Lower leg skin (tissue), 4 donors: Measurements from ENCODE around the gene RASSF1. TPM values are rescaled to one million over a fixed set of nuclear protein-coding genes. Genes with fewer than 3 reads are reported as not detected.

Experiments used
- DNase-seq, 2 donors: peaks; one replicate each; pipeline ENCODE4 v3.0.0-alpha.2; 2019; ENCODE audit warnings: low spot score in 2 of 2
- H3K4me3 ChIP-seq: fragments of 200-600 bp; sonication (generic); 2 replicates; pipeline ENCODE4 v1.5.1; 2017; ENCODE audit warnings: mild to moderate bottlenecking, low read depth; ENCODE audit not compliant: poor library complexity, severe bottlenecking
- CTCF ChIP-seq, 3 donors: fragments of 450-650 bp; IDR thresholded peaks; one replicate each; pipeline ENCODE4 v1.5.1; 2016; ENCODE audit warnings: antibody characterized with exemption in 3 of 3, mild to moderate bottlenecking in 3 of 3, moderate library complexity in 2 of 3
- POLR2A ChIP-seq, 2 donors: fragments of 450-650 bp; IDR thresholded peaks; one replicate each; pipeline ENCODE4 v1.6.1; 2016 to 2017; ENCODE audit warnings: antibody characterized with exemption in 2 of 2, mild to moderate bottlenecking in 1 of 2, moderate library complexity in 1 of 2
- WGBS, 2 donors: methylation state at CpG; one replicate each; pipeline ENCODE4 v1.1.5; 2018; 5-methylcytosine and 5-hydroxymethylcytosine counted together
- intact Hi-C: fragments of 100-400 bp; cut with DNase I; formaldehyde crosslinking; loops from one replicate; pipeline ENCODE4 v1.15.0; 2023; ENCODE audit warnings: low total_unique reads
- total RNA-seq, 4 donors: library from RNA; depleted of rRNA; stranded (reverse); fragments of >200 nt; gene quantifications; one replicate each; pipeline ENCODE4 v1.1.0, GENCODE V29; 2016

The RASSF1 gene
- total RNA-seq, 4 donors from 2014 or later = 33.5 to 50.0 (median 47.2) TPM

GRCh38 chr3:50292159-50293078 lies 48.2 kb downstream of the RASSF1 start, which contains the start of gene IFRD2:
Gene IFRD2 (minus strand): TSS chr3:50292429. CDS start chr3:50292274, 155 bp downstream.
- DNase-seq = peak; percentile 96 to 99
- 2 to 3% methylated on average over 6 to 63 of the region's 67 CpGs for WGBS, 2 donors
- peak within 1 kb of the TSS; percentile 82 for H3K4me3 ChIP-seq
- intact Hi-C loops = no loop called here
- no peak for TF ChIP-seq CTCF (IDR thresholded peaks at IDR 0.05)
- TF ChIP-seq POLR2A (IDR thresholded peaks at IDR 0.05) = no peak

GRCh38 chr3:50290161-50290641 lies 50.4 kb downstream of the RASSF1 start:
- no peak overlapping the region for H3K4me3 ChIP-seq
- TF ChIP-seq POLR2A (IDR thresholded peaks at IDR 0.05) (no peak), CTCF (IDR thresholded peaks at IDR 0.05) (no peak)
- WGBS, 2 donors = 91 to 93% methylated on average over 16 of the region's 16 CpGs
- intact Hi-C loops = no loop called here
- DNase-seq = peak in 1 of 2 donors; percentile 88

GRCh38 chr3:50289130-50289529 lies 51.5 kb downstream of the RASSF1 start:
- DNase-seq = no peak

GRCh38 chr3:50288387-50289007 lies 52.1 kb downstream of the RASSF1 start:
- no peak for DNase-seq
- no peak for TF ChIP-seq CTCF (IDR thresholded peaks at IDR 0.05)
- TF ChIP-seq POLR2A (IDR thresholded peaks at IDR 0.05) = no peak
- no peak overlapping the region for H3K4me3 ChIP-seq
- 89 to 92% methylated on average over 22 to 23 of the region's 23 CpGs for WGBS, 2 donors
- intact Hi-C loops = no loop called here

More at GRCh38 chr3:50289130-50289529, 51.5 kb downstream of the RASSF1 start:
- intact Hi-C loops = no loop called here
- 95 to 98% methylated on average over 6 of the region's 6 CpGs for WGBS, 2 donors
- no peak for TF ChIP-seq POLR2A (IDR thresholded peaks at IDR 0.05)
- no peak for TF ChIP-seq CTCF (IDR thresholded peaks at IDR 0.05)
- H3K4me3 ChIP-seq = no peak overlapping the region

GRCh38 chr3:50287262-50287661 lies 53.4 kb downstream of the RASSF1 start:
- intact Hi-C loops = no loop called here
- DNase-seq = no peak
- WGBS, 2 donors = 92 to 100% methylated on average over 1 of the region's 1 CpG
- no peak overlapping the region for H3K4me3 ChIP-seq
- TF ChIP-seq POLR2A (IDR thresholded peaks at IDR 0.05) = no peak
- no peak for TF ChIP-seq CTCF (IDR thresholded peaks at IDR 0.05)
